CD4-positive, alpha-beta T cell treated with Interleukin-4 for 4 hours (primary cell): Measurements from ENCODE around the gene S100A10.

Experiments used
- DNase-seq: peaks from one replicate; pipeline ENCODE4 v3.0.0-alpha.2; 2020

S100A10 gene

GRCh38 chr1:151960780-151961513 lies 32.7 kb downstream of the S100A10 start:
- no peak for DNase-seq

DNA sequence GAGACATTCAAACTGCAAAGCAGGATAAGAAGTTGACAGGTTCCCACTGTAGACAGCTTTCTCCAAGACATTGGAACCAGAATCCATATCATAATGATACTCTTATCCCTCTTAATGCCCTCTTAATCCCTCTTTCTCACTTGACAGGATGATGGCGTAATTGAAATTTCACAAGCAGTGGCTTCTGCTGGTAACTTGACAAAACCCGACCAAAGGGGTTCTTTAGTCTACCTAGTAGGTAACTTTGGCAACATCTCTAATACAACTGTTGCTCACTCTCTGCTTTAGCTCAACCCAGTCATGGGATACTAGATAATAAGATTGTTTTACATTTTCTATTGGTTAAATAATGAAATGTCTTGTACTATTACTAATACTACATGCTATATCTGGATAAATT lies 34.7 kb downstream of the S100A10 start:
- DNase-seq, result no peak

- DNase-seq, result no peak
Measured at GRCh38 chr1:151956957-151957497, 36.6 kb downstream of the S100A10 start.

DNA sequence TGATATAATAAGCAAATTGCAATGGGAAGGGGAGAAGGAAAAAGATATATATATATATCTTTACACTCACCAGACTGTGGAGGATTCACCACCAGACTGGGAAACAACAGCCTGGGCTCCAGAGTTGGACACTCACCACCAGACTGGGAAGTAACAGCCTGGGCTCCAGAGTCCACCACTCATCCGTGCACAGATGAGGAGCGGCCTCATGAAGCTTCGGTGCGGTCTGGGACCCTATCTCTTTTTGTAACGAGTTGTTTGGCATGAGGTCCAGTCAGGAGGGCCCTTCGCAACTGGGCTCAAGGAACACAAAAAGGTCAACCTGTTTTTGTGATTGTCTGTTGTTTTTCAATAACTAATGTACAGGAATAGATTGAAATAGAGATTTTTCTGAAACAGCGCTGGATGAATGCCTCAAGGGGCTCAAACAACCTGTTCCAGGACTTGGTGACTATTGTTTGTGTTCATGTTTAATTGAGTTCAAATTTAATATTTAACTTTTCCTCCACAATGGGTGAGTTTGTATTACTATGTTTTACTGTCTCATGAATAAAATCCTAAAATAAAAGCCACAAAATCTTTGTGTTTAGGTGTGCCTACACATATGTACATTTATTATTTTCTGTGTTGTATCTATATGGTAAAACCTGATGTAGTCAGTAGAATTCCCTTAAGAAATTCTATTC lies 40.1 kb downstream of the S100A10 start:
- DNase-seq, result no peak

DNA sequence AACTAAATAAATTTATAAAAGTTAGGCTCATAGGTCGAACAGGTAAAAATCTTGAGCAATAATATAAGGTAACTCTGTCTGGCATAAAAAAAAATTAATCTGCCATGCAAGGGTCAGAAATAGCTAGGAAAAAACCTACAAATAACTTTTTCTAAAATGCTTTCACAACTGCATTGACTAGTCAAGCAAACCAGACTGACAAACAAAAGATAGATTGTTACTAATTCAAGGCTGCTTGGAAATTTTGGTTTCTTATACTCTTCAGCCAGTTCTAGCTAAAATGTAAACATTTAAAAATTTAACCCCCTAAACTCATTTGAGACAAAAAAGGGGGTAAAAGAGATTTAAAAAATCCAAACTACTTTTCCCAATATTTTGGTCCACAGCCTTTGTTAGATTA lies 40.8 kb downstream of the S100A10 start:
- DNase-seq, result no peak

GRCh38 chr1:151949371-151950193 lies 44.1 kb downstream of the S100A10 start:
- no peak for DNase-seq

DNA sequence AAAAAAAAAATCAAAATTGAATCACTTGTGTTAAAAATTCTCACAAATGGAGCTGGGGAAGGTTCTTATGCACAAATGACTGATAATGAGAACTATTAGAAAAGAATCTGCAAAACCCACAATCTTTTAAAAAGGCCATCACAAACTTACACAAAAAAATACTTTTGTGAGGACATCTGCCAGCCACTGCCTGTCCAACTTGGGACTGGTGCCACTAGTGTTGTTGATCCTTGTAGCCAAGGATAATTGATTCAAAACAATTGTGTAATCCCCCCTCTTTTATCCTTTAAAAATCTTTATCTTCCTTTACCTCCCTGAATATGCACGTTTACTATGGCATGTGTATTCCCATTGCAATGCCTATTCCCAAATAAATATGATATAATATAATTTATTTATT lies 45.2 kb downstream of the S100A10 start:
- DNase-seq, result no peak

DNA sequence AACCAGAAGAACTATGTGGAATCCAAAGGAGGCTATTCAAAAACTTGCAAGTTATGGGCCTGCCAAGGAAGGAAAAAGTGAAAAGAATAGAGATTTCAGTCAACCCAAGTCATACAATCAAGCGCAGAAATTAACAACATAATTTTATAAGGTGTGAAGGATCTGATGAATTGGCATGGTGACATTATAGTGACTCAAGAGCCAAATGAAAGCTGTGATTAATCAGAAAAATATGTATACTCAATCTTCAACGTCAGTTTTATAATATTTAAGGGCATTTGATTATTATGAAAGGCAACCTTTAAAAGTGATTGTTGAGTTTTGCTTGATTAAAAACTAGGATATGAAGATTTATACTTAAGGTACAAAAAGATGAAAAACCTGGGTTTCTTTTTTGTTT lies 46.5 kb downstream of the S100A10 start:
- DNase-seq, result no peak

GRCh38 chr1:151945725-151946722 lies 47.6 kb downstream of the S100A10 start:
- DNase-seq, result peak; percentile 100

- DNase-seq, result peak; percentile 21
Measured at GRCh38 chr1:151944857-151945575, 48.6 kb downstream of the S100A10 start.

DNA sequence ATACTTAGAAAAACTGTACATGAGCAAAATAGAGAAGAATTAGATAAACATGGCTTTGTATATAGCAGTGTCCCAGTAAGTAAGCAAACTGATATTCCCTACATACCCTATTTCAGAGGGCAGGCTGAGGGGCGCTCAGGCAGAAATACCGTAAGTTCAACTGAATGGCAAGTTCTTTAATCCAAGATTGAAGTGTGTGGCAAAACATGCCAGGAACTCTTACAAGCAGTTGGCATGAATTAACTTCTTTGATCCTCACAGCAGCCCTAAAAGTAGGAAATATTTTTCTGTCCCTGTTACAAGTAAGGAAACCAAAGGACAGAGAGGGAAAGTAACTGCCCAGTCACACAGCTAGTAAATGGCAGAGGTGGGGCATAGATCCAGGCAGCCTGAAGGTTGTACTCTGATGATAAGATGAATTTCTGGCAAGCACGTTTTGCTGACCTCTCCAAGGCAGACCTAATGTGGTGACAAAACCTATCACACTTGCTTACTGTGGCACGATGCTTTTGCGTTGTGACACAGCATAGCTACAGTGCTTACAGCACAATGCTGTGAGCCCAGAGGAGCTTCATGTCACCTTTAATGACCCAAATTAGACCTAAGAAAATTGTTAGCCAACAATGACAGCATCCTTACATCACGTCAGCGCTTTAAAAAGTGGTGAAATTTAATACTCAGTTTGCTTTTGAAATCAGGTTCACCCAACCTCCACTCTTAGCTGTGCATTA lies 49.4 kb downstream of the S100A10 start:
- DNase-seq, result peak; percentile 45

- no peak for DNase-seq
Measured at GRCh38 chr1:151943591-151943990, 50.1 kb downstream of the S100A10 start.

DNA sequence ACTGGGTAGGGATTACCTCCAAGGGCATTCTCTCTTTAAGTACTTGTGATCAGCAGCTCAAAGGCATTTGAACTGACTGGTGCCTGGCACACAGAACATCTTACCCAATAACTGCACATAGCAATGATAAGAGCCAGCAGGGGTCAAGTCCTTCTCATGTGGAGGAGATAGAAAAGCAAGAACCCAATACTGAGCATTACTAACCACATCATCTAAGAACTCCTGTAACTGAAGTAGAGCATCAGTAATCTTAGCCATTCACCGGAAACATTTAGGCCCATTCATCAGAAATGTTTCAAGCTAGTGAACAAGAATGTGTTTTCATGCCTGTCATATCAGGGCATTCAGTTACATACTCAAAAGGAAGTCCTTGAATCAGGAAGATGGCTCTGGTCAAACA lies 50.8 kb downstream of the S100A10 start:
- peak; percentile 23 for DNase-seq

GRCh38 chr1:151940541-151940940 lies 53.1 kb downstream of the S100A10 start:
- no peak for DNase-seq

- DNase-seq, result no peak
Measured at GRCh38 chr1:151939779-151940178, 53.9 kb downstream of the S100A10 start.

GRCh38 chr1:151939141-151939540 lies 54.5 kb downstream of the S100A10 start:
- no peak for DNase-seq

DNA sequence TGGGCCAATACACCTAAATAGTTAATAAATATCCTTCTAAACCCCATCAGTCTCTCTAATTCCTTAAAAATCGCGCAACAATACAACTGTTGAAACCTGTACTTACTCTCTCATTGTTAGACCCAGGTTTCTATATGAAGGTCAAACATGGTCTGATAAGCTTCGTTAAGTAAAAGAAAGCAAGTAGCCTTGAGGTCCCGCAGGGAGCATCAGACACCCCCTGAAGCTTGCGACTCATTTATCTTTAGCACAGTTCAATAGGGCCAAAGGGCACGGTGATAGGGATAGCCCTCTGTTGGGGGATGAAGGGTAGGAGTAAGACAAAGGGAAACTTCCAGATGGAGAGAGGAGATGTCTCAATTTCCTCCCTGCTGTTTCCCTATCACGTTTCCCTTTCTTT lies 57.0 kb downstream of the S100A10 start:
- no peak for DNase-seq

GRCh38 chr1:151935894-151936602 lies 57.6 kb downstream of the S100A10 start:
- no peak for DNase-seq

- no peak for DNase-seq
Measured at GRCh38 chr1:151935154-151935553, 58.5 kb downstream of the S100A10 start.

DNA sequence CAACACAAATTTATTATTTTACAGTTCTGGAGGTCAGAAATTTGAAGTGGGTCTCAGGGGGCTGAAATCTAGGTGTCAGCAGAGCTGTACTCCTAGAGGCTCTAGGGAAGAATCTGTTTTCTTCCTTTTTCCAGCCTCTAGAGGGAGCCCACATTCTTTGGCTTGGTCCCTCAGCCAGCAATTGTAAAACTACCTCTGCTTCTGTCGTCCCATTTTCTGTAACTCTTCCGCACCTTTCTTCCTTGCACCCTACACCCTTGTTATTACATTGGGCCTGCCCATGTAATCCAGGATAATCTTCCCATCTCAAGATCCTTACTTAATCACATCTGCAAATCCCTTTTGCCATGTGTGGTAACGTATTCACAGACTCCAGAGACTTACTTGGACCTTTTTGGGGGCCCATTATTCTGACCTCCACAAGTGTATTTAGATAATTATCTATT lies 59.6 kb downstream of the S100A10 start:
- DNase-seq, result peak; percentile 79
